Inflammatory macrophage treated with lipopolysaccharide for 4 hours (primary cell): ENCODE results near the gene PBOV1.
"Not testable (repeated sequence)": the region's sequence is repeated elsewhere in the genome, so short reads cannot be mapped to it uniquely, and the experiment has no call there.

Source experiments
- DNase-seq: peaks from one replicate; pipeline ENCODE4 v3.0.0-alpha.2; 2020

PBOV1 gene

DNA sequence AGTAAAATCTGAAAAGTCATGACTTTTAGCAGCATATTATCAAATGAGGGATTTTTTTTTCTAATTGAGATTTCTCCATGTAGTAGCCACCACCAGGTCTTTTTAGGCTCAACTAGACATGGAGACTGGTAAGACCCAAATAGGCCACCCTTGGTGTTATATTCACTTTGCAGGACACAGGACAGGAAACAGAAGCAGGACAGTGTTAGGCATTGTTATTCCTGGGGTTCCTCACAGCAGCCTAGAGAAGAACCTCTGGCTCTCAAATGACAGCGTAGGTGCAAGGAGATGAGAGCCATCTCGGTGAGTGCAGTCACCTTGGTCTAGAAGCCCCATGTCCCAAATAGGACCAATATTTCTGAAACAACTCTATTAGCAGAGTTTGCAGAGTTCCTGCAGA is 19.2 kb upstream of the PBOV1 start:
- no peak for DNase-seq

- DNase-seq, result no peak
These were observed 17.4 kb upstream of the PBOV1 start for GRCh38 chr6:138235693-138236092.

DNA sequence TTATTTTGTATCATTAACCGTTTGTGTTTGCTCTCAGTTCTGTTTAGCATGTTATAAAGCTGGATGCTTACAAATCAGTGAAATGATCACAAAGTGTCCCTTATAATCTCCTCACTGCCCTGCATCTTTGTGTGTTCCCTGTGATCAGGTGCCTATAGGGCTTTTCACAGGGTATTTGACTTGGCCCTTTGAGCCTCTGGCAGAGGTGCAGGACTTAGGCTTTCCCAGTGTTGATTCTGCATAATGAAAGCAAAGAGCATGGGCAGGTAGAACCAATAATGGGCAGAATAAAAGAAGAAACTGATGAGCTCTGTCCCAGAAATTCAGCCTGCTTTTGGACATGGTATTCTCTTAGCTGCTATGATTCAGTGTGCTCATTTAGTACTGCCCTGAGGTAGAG is 16.9 kb upstream of the PBOV1 start:
- DNase-seq, result no peak

DNA sequence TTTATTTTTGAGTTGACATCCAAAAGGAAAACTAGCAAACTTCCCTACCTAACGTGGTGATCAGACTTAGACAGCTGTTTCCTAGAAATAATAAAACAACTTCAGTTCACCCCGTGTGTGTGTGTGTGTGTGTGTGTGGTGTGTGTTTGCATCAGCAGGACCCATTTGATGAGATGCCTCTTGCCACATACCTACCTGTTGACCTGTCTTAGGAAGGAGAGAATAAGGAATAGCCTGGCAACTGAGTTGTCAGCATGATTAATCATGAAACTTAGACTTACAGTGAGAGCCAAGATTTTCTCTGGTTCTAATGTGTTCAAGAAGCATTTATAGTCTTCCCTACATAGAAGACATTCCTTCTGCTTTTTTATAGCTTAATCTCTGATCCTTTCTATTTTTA is 16.1 kb upstream of the PBOV1 start:
- no peak for DNase-seq

DNA sequence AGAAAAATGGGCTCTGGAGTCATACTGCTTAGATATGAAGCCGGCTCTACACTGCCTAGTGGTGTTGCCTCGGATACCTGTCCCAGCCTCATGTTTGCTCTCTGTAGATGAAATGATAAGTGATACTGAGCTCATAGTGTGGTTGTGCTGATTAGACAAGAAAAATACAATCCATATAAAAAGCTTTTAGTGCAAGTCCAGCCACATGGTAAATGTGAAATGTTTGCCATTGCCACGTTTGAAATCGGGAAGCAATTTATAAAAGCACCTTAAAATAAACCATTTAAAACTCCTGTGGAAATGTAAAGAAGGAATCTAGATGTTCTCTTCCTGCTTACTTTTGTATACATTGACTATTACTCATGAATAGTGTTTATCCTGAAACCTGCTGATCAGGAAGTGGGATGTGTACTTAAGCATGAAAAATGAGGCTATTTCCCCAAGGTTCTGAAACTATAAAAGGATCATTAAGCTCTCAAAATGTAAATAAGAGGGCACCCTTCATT is 13.1 kb upstream of the PBOV1 start:
- DNase-seq, result no peak

- DNase-seq, result no peak
These were observed 12.6 kb upstream of the PBOV1 start for GRCh38 chr6:138230759-138231380.

- DNase-seq, result no peak
These were observed 11.9 kb upstream of the PBOV1 start for GRCh38 chr6:138230221-138230620.

DNA sequence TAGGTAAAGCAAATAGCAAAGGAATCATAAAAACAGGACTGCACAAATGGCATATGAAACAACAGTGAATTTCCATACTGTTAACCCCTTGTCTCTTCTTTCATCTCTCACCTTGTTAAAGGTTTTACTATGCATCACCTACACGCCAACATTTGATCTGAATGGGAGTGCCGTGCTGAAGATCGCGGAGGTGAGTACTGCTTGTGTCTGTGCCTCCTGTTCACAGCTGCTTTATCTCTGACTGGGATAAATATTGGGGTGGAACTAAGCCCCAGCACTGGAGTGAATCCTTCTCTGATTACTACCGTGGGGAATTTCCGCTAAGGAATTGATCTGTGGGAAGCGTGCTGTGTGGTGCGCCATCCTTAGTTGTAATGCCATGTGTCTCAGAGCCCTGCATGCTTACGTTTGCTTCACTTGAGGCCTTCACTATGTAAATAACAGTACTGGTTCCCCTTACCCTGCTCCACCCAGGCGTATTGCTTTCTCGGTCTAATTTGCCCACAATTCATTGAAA is 11.4 kb upstream of the PBOV1 start:
- DNase-seq, result no peak

DNA sequence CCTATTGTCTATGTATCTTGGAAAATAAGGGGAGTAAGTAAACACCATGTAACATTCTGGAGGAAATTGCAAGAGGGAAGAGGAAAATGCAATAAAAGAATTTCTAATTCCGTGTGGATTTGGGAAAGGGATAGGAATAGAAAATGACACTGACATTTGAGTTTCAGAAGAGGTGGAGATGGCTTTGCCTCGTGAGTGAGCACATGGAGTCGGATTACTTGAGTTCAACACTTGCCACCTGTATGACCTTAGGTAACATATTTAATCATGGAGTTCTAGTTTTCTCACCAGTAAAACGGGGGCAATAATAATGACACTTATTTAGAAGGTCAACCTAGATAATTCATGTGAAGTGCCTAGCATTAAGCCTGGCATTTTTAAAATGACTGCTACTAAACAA is 10.8 kb upstream of the PBOV1 start:
- DNase-seq, result no peak

GRCh38 chr6:138227316-138227781 is 9.1 kb upstream of the PBOV1 start:
- DNase-seq, result no peak

GRCh38 chr6:138226700-138227315 is 8.5 kb upstream of the PBOV1 start:
- DNase-seq, result no peak

GRCh38 chr6:138225953-138226352 is 7.7 kb upstream of the PBOV1 start:
- no peak for DNase-seq

DNA sequence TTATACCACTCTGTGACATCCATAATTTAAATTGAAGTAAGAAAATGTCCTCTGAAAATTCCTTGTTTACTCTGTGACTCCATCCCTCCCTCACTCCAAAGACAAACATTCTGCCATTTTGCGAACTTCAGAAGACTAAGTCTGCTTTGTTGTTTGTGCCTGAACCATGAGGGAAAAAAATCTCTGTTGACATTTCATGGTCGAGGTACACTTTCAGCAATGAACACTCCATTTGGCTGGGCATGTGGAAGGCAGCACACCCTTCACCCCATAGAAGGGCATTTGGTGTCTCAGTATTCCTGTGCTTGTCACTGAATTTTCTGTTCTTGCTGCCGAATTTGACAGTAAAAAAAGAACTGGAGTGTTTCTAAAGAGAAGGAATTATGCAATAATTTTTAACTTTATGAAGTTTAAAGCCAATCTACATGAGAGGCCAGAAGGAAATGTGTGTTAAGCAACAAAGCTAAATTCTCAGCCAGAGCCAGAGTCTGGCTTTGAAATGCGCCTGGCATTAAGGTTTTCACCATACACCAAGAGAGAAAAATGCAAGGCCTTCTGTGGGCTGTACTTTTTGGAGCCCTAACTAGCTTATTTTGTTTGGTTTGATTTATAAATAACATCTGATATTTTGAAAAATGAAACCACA is 4.7 kb upstream of the PBOV1 start:
- DNase-seq, result no peak

DNA sequence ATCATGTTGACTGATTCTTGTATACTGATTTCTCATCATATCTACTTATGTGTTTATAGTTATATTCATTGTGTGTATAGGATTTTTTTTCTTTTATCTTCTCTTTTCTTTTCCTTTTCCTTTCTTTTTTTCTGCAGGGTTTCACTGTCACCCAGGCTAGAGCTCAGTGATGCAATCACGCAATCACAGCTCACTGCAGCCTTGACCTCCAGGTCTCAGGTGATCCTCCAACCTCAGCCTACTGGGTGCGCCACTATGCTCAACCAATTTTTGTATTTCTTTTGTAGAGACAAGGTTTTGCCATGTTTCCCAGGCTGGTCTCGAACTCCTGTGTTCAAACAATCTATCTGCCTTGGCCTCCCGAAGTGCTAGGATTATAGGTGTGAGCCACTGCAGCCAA is 1.6 kb upstream of the PBOV1 start:
- no peak for DNase-seq

- DNase-seq, result no peak
These were observed 1.1 kb upstream of the PBOV1 start for GRCh38 chr6:138219398-138219797.

DNA sequence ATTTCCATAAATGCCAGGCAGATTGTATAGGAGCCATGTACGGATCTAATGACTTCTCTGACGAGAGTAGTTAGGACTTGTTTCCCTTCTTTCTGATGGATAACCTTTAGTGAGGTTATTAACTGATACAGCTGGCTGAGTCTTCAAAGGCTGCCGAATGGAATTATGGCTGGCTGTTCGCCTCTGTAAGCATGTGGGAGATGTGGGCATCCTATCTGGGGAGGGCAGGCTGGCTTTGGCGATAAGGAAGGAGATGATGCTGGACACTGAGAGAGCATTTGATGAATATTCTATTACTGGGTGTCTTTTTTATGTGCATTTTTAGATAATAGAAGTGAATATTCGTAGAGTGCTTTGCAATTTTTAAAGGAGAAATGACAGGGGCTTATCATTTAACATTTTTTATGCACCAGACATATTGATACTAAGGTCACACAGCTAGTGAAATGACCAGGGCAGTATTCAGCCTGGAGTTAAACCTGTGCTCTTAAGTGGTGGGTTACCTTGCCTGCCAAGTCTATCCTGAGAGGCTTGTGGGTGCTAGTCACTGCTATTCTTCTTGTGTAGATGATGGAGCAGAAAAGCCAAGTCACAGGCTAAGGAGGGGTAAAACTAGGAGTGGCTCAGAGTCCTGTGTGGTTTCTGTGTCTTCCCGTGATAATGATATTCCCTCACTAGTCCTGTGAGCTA is 3.1 kb downstream of the PBOV1 start:
- DNase-seq, result no peak

GRCh38 chr6:138212530-138212929 is 5.8 kb downstream of the PBOV1 start:
- not testable (repeated sequence) for DNase-seq

GRCh38 chr6:138211601-138212000 is 6.7 kb downstream of the PBOV1 start:
- DNase-seq, result no peak

GRCh38 chr6:138211048-138211581 is 7.2 kb downstream of the PBOV1 start:
- DNase-seq, result no peak

DNA sequence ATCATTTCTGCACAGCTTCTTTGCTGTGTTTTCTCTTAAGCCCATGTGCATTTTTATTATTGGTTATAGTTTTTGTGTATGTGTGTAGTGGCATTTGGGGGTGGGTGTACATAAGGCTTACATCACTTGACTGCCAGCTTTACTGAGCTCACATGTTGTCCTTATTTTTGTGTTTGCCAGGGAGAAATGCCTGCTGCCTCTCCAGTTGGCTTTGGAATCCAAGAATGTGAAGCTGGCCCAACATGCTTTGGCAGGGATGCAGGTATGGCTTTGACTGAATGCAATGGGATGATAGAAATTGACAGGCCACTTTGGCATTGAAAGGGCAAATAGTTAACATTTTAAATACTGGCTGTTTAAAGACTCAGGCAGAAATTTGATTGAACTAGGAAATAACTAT is 11.4 kb downstream of the PBOV1 start:
- DNase-seq, result no peak

- DNase-seq, result no peak
These were observed 12.7 kb downstream of the PBOV1 start for GRCh38 chr6:138205437-138206094.

GRCh38 chr6:138204792-138205384 is 13.4 kb downstream of the PBOV1 start:
- no peak for DNase-seq
